ENCODE results near the gene TDRD7. TPM values are rescaled to one million over a fixed set of nuclear protein-coding genes. Genes with fewer than 3 reads are reported as not detected.
A peak's percentile ranks its signal among the peaks of the same experiment; 100 is the strongest.

TDRD7 gene
- total RNA-seq, 1 donor from 2014 or later = 20.4 TPM

DNA sequence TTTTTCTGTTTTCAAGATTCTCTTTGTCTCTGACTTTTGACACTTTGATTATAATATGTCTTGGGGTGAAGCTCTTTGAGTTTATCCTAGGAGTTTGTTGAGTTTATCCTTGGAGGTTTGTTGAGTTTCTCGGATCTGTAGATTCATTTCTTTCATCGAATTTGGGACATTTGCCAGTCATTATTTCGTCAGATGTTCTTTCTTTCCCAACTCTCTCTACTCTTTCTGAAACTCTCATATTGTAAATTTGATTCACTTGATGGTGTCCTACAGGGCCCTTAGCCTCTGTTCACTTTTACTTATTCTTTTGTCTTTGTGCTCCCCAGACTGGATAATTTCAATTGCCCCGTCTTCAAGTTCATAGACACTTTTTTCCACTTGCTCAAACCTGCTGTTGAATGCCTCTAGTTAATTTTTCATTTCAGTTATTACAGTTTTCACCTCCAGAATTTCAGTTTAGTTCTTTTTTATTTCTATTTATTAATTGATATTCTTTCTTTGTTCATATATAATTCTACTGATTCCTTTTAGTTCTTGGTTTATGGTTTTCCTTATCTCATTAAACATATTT, 8.1 kb upstream of the TDRD7 start:
- no peaks in the 10 kb centered on the region for H4K20me1 ChIP-seq (ENCODE audit: insufficient read depth, low read length)
- Mint-ChIP-seq H3K4me1 (ENCODE audit: low read depth, unreplicated experiment) (peaks cover 12% of the 10 kb centered on the region), H3K27ac (ENCODE audit: unreplicated experiment) (no peak overlapping the region), H3K27me3 (ENCODE audit: low read depth, unreplicated experiment) (peaks cover 2% of the 10 kb centered on the region), H3K36me3 (ENCODE audit: low read depth, unreplicated experiment) (no peaks in the 10 kb centered on the region), H3K4me3 (ENCODE audit: unreplicated experiment) (no peak overlapping the region), H3K9me3 (ENCODE audit: unreplicated experiment) (peaks cover 7% of the 10 kb centered on the region)
- H3K9me3 ChIP-seq (ENCODE audit: insufficient read depth, low read depth, low read length) = no peaks in the 10 kb centered on the region
- no peak overlapping the region for H2AFZ ChIP-seq (ENCODE audit: low read depth, low read length)
- H3K4me1 ChIP-seq (ENCODE audit: insufficient read depth, low read length) = no peaks in the 10 kb centered on the region
- H3K4me3 ChIP-seq (ENCODE audit: insufficient read depth, low read depth, low read length) = no peak overlapping the region
- peaks cover 8% of the 10 kb centered on the region for H3K27me3 ChIP-seq (ENCODE audit: insufficient read depth, low read length)
- no peaks in the 10 kb centered on the region for H3K36me3 ChIP-seq (ENCODE audit: insufficient read depth, low read length)
- FAIRE-seq (no peak), DNase-seq (ENCODE audit: low read depth) (no peak)
- no peak for TF ChIP-seq EZH2 (IDR thresholded peaks at IDR 0.05; ENCODE audit: insufficient read depth, low read length)
- TF ChIP-seq, protein P1, sequence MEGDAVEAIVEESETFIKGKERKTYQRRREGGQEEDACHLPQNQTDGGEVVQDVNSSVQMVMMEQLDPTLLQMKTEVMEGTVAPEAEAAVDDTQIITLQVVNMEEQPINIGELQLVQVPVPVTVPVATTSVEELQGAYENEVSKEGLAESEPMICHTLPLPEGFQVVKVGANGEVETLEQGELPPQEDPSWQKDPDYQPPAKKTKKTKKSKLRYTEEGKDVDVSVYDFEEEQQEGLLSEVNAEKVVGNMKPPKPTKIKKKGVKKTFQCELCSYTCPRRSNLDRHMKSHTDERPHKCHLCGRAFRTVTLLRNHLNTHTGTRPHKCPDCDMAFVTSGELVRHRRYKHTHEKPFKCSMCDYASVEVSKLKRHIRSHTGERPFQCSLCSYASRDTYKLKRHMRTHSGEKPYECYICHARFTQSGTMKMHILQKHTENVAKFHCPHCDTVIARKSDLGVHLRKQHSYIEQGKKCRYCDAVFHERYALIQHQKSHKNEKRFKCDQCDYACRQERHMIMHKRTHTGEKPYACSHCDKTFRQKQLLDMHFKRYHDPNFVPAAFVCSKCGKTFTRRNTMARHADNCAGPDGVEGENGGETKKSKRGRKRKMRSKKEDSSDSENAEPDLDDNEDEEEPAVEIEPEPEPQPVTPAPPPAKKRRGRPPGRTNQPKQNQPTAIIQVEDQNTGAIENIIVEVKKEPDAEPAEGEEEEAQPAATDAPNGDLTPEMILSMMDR (IDR thresholded peaks at IDR 0.05; ENCODE audit: insufficient read depth, low read depth, low read length) = no peak
- no peak overlapping the region for H3K4me2 ChIP-seq (ENCODE audit: low read length)
- H3K79me2 ChIP-seq (ENCODE audit: insufficient read depth, low read length) = no peaks in the 10 kb centered on the region
- H3K27ac ChIP-seq (ENCODE audit: low read depth, low read length) = no peak overlapping the region
- H3K9ac ChIP-seq (ENCODE audit: low read length) = no peak overlapping the region

DNA sequence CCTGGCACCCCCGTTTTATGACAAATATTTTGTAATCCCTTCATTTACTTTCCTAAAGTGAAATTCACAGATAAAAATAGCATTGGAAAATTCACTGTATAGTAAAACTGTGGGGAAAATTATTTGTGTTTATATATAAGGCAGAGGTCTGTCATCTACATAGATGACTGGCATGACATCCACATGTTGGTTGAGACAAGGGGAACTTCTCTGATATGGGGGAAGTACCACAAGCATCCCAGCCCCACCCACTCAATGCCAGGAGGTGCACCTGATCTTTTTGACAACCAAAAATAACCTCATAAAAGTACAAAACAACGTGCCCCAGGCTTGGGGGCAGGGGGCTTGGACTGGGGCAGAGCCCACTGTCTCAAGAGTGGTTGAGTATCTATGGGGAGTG, 6.3 kb upstream of the TDRD7 start:
- H3K4me1 Mint-ChIP-seq (ENCODE audit: low read depth, unreplicated experiment) = peaks cover 12% of the 10 kb centered on the region
- H3K27ac Mint-ChIP-seq (ENCODE audit: unreplicated experiment) = no peak overlapping the region
- no peak overlapping the region for H3K4me3 Mint-ChIP-seq (ENCODE audit: unreplicated experiment)
- H3K4me1 ChIP-seq (ENCODE audit: insufficient read depth, low read length) = no peaks in the 10 kb centered on the region
- H3K9me3 ChIP-seq (ENCODE audit: insufficient read depth, low read depth, low read length) = no peaks in the 10 kb centered on the region
- no peak overlapping the region for H3K9ac ChIP-seq (ENCODE audit: low read length)
- no peak for TF ChIP-seq EZH2 (IDR thresholded peaks at IDR 0.05; ENCODE audit: insufficient read depth, low read length)
- TF ChIP-seq, protein P1 (IDR thresholded peaks at IDR 0.05; ENCODE audit: insufficient read depth, low read depth, low read length) = no peak
- no peak overlapping the region for H3K4me2 ChIP-seq (ENCODE audit: low read length)
- H3K9me3 Mint-ChIP-seq (ENCODE audit: unreplicated experiment) = peaks cover 7% of the 10 kb centered on the region
- H4K20me1 ChIP-seq (ENCODE audit: insufficient read depth, low read length) = no peaks in the 10 kb centered on the region
- H3K27me3 Mint-ChIP-seq (ENCODE audit: low read depth, unreplicated experiment) = peaks cover 2% of the 10 kb centered on the region
- DNase-seq (ENCODE audit: low read depth) (no peak), FAIRE-seq (no peak)
- H3K36me3 ChIP-seq (ENCODE audit: insufficient read depth, low read length) = no peaks in the 10 kb centered on the region
- no peaks in the 10 kb centered on the region for H3K79me2 ChIP-seq (ENCODE audit: insufficient read depth, low read length)
- no peak overlapping the region for H3K4me3 ChIP-seq (ENCODE audit: insufficient read depth, low read depth, low read length)
- no peaks in the 10 kb centered on the region for H3K36me3 Mint-ChIP-seq (ENCODE audit: low read depth, unreplicated experiment)
- no peak overlapping the region for H2AFZ ChIP-seq (ENCODE audit: low read depth, low read length)
- no peak overlapping the region for H3K27ac ChIP-seq (ENCODE audit: low read depth, low read length)
- H3K27me3 ChIP-seq (ENCODE audit: insufficient read depth, low read length) = peaks cover 14% of the 10 kb centered on the region

DNA sequence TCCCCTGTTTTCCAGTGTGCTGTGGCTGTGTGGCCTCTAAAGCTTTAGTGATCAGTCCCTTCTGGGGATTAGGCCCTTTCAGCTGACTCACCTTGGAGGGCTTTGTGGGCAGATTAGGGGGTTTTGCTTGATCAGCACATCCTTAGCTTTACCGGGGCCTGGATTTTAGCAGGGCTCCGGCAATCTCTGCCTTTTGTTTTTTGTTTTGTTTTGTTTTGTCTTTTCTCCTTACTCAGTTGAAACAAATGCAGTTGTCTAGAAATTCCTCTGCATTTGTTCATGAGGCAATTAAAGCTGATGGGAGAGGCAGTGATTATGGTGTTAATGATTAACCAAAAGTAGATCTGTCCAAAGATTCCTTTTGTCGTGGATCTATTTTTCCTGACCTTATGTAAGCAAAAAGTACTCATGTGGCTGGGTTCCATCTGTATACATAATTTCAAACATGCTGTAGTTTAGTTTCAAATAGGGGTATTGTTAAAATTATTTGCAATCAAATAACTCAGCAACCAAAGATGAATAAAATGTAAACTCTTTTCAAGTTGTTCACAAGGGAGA, 5.2 kb upstream of the TDRD7 start:
- Histone ChIP-seq H3K4me3 (ENCODE audit: insufficient read depth, low read depth, low read length) (no peak overlapping the region), H3K9ac (ENCODE audit: low read length) (no peak overlapping the region), H3K79me2 (ENCODE audit: insufficient read depth, low read length) (no peaks in the 10 kb centered on the region), H4K20me1 (ENCODE audit: insufficient read depth, low read length) (no peaks in the 10 kb centered on the region), H3K4me2 (ENCODE audit: low read length) (no peak overlapping the region), H3K36me3 (ENCODE audit: insufficient read depth, low read length) (no peaks in the 10 kb centered on the region), H3K4me1 (ENCODE audit: insufficient read depth, low read length) (no peaks in the 10 kb centered on the region), H2AFZ (ENCODE audit: low read depth, low read length) (no peak overlapping the region), H3K27ac (ENCODE audit: low read depth, low read length) (no peak overlapping the region), H3K27me3 (ENCODE audit: insufficient read depth, low read length) (peaks cover 14% of the 10 kb centered on the region), H3K9me3 (ENCODE audit: insufficient read depth, low read depth, low read length) (no peaks in the 10 kb centered on the region)
- FAIRE-seq = no peak
- H3K9me3 Mint-ChIP-seq (ENCODE audit: unreplicated experiment) = peaks cover 3% of the 10 kb centered on the region
- H3K27me3 Mint-ChIP-seq (ENCODE audit: low read depth, unreplicated experiment) = peaks cover 2% of the 10 kb centered on the region
- no peak for TF ChIP-seq EZH2 (IDR thresholded peaks at IDR 0.05; ENCODE audit: insufficient read depth, low read length)
- TF ChIP-seq, protein P1 (IDR thresholded peaks at IDR 0.05; ENCODE audit: insufficient read depth, low read depth, low read length) = no peak
- peaks cover 12% of the 10 kb centered on the region for H3K4me1 Mint-ChIP-seq (ENCODE audit: low read depth, unreplicated experiment)
- no peak overlapping the region for H3K4me3 Mint-ChIP-seq (ENCODE audit: unreplicated experiment)
- no peak for DNase-seq (ENCODE audit: low read depth)
- peak overlapping the region; percentile 47 for H3K27ac Mint-ChIP-seq (ENCODE audit: unreplicated experiment)
- H3K36me3 Mint-ChIP-seq (ENCODE audit: low read depth, unreplicated experiment) = no peaks in the 10 kb centered on the region
